ENCODE measurements around the gene RBM28.

The RBM28 gene

DNA sequence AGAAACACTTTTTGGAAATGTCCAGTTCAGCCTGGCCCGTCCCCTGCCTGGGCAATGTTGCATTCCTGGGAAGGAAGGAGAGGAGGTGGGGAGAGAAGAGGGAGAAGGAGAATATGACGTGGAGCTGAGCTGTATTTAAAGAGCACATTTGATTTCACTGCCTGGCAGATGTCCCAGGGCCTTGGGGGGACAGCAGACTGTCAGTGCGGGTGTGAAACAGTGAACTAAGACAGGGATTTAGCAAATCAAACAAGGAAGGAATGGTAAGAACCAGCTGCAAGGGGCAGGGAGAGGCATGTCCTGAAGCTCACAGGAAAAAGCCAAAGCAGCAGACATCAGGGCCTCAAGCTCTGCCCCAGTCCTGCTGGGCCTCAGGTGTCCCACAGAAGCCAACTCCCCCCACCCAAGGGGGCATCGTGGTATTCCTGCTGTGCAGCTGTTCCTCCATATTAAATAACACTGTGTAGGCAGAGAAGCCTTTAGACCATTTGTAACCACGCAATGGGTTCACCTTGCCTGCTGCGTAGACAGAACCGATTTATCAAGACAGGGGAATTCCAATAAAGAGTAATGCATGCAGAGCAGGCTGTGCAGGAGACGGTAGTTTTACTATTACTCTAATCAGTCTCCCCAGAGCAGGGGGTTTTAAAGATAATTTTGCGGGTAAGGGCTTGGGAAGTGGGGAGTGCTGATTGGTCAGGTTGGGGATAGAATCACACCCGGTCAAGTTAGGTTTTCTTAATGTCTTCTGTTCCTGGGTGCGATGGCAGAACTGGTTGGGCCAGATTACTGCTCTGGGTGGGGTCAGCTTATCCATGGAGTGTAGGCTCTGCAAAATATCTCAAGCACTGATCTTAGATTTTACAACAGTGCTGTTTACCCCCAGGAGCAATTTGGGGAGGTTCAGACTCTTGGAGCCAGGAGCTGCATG lies 84.3 kb downstream of the RBM28 start:
- H3K4me3 ChIP-seq (ENCODE audit: low read depth, low read length) = no peak overlapping the region
- TF ChIP-seq, protein P1, sequence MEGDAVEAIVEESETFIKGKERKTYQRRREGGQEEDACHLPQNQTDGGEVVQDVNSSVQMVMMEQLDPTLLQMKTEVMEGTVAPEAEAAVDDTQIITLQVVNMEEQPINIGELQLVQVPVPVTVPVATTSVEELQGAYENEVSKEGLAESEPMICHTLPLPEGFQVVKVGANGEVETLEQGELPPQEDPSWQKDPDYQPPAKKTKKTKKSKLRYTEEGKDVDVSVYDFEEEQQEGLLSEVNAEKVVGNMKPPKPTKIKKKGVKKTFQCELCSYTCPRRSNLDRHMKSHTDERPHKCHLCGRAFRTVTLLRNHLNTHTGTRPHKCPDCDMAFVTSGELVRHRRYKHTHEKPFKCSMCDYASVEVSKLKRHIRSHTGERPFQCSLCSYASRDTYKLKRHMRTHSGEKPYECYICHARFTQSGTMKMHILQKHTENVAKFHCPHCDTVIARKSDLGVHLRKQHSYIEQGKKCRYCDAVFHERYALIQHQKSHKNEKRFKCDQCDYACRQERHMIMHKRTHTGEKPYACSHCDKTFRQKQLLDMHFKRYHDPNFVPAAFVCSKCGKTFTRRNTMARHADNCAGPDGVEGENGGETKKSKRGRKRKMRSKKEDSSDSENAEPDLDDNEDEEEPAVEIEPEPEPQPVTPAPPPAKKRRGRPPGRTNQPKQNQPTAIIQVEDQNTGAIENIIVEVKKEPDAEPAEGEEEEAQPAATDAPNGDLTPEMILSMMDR (IDR thresholded peaks at IDR 0.05; ENCODE audit: insufficient read depth, low read depth, low read length, missing control alignments) = no peak
- no peak for DNase-seq (ENCODE audit: low read depth)

DNA sequence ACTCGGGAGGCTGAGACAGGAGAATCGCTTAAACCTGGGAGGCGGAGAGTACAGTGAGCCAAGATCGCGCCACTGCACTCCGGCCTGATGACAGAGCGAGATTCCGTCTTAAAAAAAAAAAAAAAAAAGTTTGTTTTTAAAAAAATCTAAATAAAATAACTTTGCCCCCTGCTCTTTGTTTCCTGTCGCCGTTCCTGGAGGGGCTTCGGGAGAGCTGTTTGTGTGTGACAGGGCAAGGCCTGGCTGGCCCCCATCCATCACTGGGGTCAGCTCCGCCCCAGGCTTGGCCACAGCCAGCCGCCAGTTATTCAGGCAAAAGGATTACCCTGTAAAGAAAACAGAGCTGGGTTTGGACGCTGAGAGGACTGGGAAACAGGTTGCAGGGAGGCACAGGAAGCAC lies 86.2 kb downstream of the RBM28 start:
- TF ChIP-seq, protein P1 (IDR thresholded peaks at IDR 0.05; ENCODE audit: insufficient read depth, low read depth, low read length, missing control alignments) = no peak
- no peak overlapping the region for H3K4me3 ChIP-seq (ENCODE audit: low read depth, low read length)
- DNase-seq (ENCODE audit: low read depth) = no peak

DNA sequence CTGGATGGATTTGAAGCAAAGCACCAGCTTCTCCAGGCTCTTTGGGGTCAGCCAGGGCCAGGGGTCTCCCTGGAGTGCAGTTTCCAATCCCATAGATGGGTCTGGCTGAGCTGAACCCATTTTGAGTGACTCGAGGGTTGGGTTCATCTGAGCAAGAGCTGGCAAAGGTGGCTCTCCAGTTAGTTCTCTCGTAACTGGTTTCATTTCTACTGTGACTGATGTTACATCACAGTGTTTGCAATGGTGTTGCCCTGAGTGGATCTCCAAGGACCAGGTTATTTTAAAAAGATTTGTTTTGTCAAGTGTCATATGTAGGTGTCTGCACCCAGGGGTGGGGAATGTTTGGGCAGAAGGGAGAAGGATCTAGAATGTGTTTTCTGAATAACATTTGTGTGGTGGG lies 88.4 kb downstream of the RBM28 start:
- DNase-seq (ENCODE audit: low read depth) = no peak
- no peak overlapping the region for H3K4me3 ChIP-seq (ENCODE audit: low read depth, low read length)
- TF ChIP-seq, protein P1 (IDR thresholded peaks at IDR 0.05; ENCODE audit: insufficient read depth, low read depth, low read length, missing control alignments) = no peak

DNA sequence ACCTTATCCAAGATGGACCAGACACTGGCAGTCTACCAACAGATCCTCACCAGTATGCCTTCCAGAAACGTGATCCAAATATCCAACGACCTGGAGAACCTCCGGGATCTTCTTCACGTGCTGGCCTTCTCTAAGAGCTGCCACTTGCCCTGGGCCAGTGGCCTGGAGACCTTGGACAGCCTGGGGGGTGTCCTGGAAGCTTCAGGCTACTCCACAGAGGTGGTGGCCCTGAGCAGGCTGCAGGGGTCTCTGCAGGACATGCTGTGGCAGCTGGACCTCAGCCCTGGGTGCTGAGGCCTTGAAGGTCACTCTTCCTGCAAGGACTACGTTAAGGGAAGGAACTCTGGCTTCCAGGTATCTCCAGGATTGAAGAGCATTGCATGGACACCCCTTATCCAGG lies 89.2 kb downstream of the RBM28 start:
- TF ChIP-seq, protein P1 (IDR thresholded peaks at IDR 0.05; ENCODE audit: insufficient read depth, low read depth, low read length, missing control alignments) = no peak
- no peak for DNase-seq (ENCODE audit: low read depth)
- no peak overlapping the region for H3K4me3 ChIP-seq (ENCODE audit: low read depth, low read length)

DNA sequence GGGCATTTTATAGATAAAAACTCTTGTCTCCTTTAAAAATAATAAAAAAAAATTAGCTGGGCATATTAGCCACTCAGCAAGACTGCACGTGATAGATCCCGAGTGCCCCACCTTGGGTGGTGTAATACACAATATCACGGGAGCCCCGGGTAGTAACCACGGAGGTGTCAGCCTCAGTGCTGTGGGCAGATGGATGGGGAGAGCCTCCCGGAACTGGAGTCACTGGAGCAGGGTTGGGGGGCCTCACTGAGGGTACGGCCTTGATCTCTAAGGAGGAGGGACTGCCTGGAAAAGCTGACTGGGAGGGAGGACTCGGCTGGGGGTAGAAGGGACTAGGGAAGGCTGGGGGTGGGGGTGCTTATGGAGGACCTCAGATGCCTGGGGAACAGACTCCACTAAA lies 90.0 kb downstream of the RBM28 start:
- H3K4me3 ChIP-seq (ENCODE audit: low read depth, low read length) = no peak overlapping the region
- no peak for DNase-seq (ENCODE audit: low read depth)
- TF ChIP-seq, protein P1 (IDR thresholded peaks at IDR 0.05; ENCODE audit: insufficient read depth, low read depth, low read length, missing control alignments) = no peak

DNA sequence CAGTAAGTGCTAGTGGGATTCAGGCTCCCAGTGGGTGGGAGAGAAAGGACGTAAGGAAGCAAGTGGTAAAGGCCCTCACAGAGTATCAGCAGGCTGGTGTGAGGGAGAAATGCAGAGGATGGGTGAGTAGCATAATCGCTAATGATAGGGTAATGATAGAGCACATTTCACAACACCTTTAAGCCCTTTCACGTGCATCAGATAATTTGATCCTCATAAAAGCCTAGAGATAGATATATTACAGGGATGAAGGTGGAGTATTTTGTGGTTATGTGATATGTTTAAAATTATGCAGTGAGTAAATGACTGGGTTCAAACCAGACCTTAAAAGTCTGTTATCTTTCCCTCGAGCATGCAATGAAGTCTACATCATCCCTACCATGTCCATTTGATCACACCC lies 92.4 kb downstream of the RBM28 start:
- no peak for DNase-seq (ENCODE audit: low read depth)
- TF ChIP-seq, protein P1 (IDR thresholded peaks at IDR 0.05; ENCODE audit: insufficient read depth, low read depth, low read length, missing control alignments) = no peak
- no peak overlapping the region for H3K4me3 ChIP-seq (ENCODE audit: low read depth, low read length)

All from GM12865 (cell line).